AG08395 (cell line): ENCODE measurements around the gene TOX3.

Experiments used
- DNase-seq: peaks from one replicate; pipeline ENCODE4 v3.0.0; 2012; ENCODE audit warnings: mixed read lengths, low spot score

Gene TOX3

GRCh38 chr16:52537516-52537915 is 9.4 kb downstream of the TOX3 start:
- no peak for DNase-seq

GRCh38 chr16:52535076-52535475 is 11.9 kb downstream of the TOX3 start:
- DNase-seq: no peak

GRCh38 chr16:52533296-52533695 is 13.6 kb downstream of the TOX3 start:
- DNase-seq: no peak

GRCh38 chr16:52532384-52532783 is 14.6 kb downstream of the TOX3 start:
- no peak for DNase-seq

- DNase-seq: no peak
These were observed 17.7 kb downstream of the TOX3 start for GRCh38 chr16:52529226-52529625.

- DNase-seq: no peak
These were observed 18.4 kb downstream of the TOX3 start for GRCh38 chr16:52528393-52529065.

GRCh38 chr16:52526830-52527229 is 20.1 kb downstream of the TOX3 start:
- no peak for DNase-seq

GRCh38 chr16:52526116-52526828 is 20.7 kb downstream of the TOX3 start:
- no peak for DNase-seq

- DNase-seq: no peak
These were observed 25.4 kb downstream of the TOX3 start for GRCh38 chr16:52521570-52521969.

GRCh38 chr16:52518884-52519283 is 28.1 kb downstream of the TOX3 start:
- no peak for DNase-seq

- DNase-seq: no peak
These were observed 31.8 kb downstream of the TOX3 start for GRCh38 chr16:52515068-52515671.

GRCh38 chr16:52512297-52512987 is 34.5 kb downstream of the TOX3 start:
- DNase-seq: no peak

- DNase-seq: no peak
These were observed 45.2 kb downstream of the TOX3 start for GRCh38 chr16:52501746-52502145.

GRCh38 chr16:52500963-52501362 is 46.0 kb downstream of the TOX3 start:
- DNase-seq: no peak

- no peak for DNase-seq
These were observed 47.9 kb downstream of the TOX3 start for GRCh38 chr16:52499060-52499440.

- DNase-seq: no peak
These were observed 48.4 kb downstream of the TOX3 start for GRCh38 chr16:52498328-52499059.

- DNase-seq: no peak
These were observed 49.7 kb downstream of the TOX3 start for GRCh38 chr16:52497067-52497816.

- DNase-seq: no peak
These were observed 50.7 kb downstream of the TOX3 start for GRCh38 chr16:52496051-52496876.

- DNase-seq: no peak
These were observed 52.3 kb downstream of the TOX3 start for GRCh38 chr16:52494621-52495020.

GRCh38 chr16:52494145-52494544 is 52.8 kb downstream of the TOX3 start:
- DNase-seq: no peak
